ENCODE results near the gene FITM1. TPM values are rescaled to one million over a fixed set of nuclear protein-coding genes. Genes with fewer than 3 reads are reported as not detected.

The FITM1 gene
- total RNA-seq, 1 experiment from 2014 or later, result 0.72 TPM

DNA sequence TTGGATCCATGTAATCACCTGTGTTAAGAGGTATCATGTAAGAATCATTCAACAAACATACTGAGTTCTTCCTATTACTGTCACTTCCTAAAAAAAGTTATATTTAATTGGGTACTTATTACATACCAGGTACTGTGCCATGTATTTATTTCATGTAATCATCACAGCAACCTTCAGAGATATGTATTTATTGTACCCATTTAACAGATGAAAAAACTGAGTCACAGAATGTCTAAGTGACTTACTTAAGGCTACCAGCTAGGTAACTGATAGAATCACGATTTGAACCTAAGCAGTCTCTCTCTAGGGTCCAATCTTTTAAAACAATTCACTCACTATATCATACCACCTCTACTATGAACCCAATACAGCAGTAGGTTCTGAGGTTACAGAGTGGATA lies 14.0 kb downstream of the FITM1 start:
- no peak overlapping the region for H3K27ac Mint-ChIP-seq
- Histone ChIP-seq H2BK15ac (ENCODE audit: low read depth, low read length) (no peak overlapping the region), H3K79me1 (ENCODE audit: insufficient read depth, low read depth, low read length, poor library complexity, severe bottlenecking) (peaks cover 5% of the 10 kb centered on the region), H3K4ac (ENCODE audit: low read depth, low read length) (no peak overlapping the region), H3K9me3 (ENCODE audit: control insufficient read depth, low read depth, low read length) (no peaks in the 10 kb centered on the region), H3K4me2 (ENCODE audit: insufficient read depth, insufficient read length, low read length) (no peak overlapping the region), H2BK12ac (ENCODE audit: insufficient read length, low read depth, low read length) (no peak overlapping the region), H2BK20ac (ENCODE audit: low read depth, low read length, poor library complexity, severe bottlenecking) (no peak overlapping the region), H3K23me2 (ENCODE audit: insufficient read length, low read depth, low read length, poor library complexity, severe bottlenecking) (peaks cover 19% of the 10 kb centered on the region), H2AK5ac (ENCODE audit: insufficient read length, low read length) (no peak overlapping the region), H4K20me1 (ENCODE audit: control insufficient read depth, insufficient read depth, insufficient read length) (no peaks in the 10 kb centered on the region), H4K5ac (ENCODE audit: insufficient read length, low read depth, low read length) (no peak overlapping the region), H3T11ph (ENCODE audit: low read length) (no peak overlapping the region), H3K27ac (ENCODE audit: insufficient read length, low read depth, low read length) (no peak overlapping the region), H3K56ac (ENCODE audit: insufficient read length, low read depth, low read length) (no peak overlapping the region), H3K27me3 (ENCODE audit: insufficient read depth, low read length) (no peaks in the 10 kb centered on the region), H4K8ac (replicated peaks; ENCODE audit: insufficient read length, low read depth, low read length) (no peak overlapping the region), H3K4me1 (ENCODE audit: insufficient read depth, low read length) (no peaks in the 10 kb centered on the region), H3K14ac (ENCODE audit: insufficient read depth, low read length) (no peak overlapping the region), H3K9ac (ENCODE audit: extremely low read depth, insufficient read length, low read length) (no peak overlapping the region), H3K79me2 (ENCODE audit: insufficient read depth, low read length) (peaks cover 10% of the 10 kb centered on the region; the same call in 1 of the 2 replicates), H3K18ac (ENCODE audit: insufficient read length, low read depth, low read length) (no peak overlapping the region), H4K91ac (ENCODE audit: insufficient read length, low read depth, low read length) (no peak overlapping the region), H2AFZ (ENCODE audit: low read length) (no peak overlapping the region), H2BK120ac (ENCODE audit: low read depth, low read length, poor library complexity, severe bottlenecking) (no peak overlapping the region), H2BK5ac (ENCODE audit: insufficient read length, low read length) (no peak overlapping the region), H3K23ac (ENCODE audit: insufficient read length, low read depth, low read length) (no peak overlapping the region)
- H3K9me3 Mint-ChIP-seq, result no peaks in the 10 kb centered on the region
- peaks cover 7 to 44% (median 43%) of the 10 kb centered on the region in 3 experiments for H3K36me3 Mint-ChIP-seq (ENCODE audit: insufficient read depth in 1 of 3, low read depth in 3 of 3)
- H3K27me3 Mint-ChIP-seq (ENCODE audit: low read depth), result no peaks in the 10 kb centered on the region
- WGBS (ENCODE audit: extremely low coverage, insufficient read length, low lambda C conversion rate), result no CpG with 5 or more reads among the region's 1 CpG
- TF ChIP-seq CTCF (conservative IDR thresholded peaks at IDR 0.05), result no peak
- H3K4me1 Mint-ChIP-seq, result peaks cover 29 to 31% of the 10 kb centered on the region in 2 experiments
- DNase-seq, result no peak
- no peak overlapping the region for H3K4me3 Mint-ChIP-seq

All from H9 (cell line).